ENCODE results near the gene PRR7.

DNA sequence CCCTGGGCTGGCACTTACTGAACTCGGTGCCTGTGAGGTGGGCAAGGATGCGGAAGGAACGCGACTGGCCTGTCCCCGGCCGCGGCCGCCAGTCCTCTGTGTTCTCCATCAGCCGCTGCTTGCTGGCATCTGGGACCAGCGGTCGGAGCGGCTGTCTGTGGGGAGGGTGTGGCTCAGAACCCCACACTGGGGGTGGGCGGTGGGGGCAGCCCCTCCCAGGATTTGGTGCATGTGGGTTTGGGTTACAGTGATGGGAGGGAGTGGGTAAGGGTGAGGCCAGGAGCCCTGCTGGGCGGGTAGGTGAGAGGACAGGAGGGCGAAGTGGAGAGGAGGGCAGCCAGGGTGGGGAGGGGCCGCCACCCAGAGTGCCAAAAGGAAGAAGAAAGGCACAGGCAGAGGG lies 44.4 kb downstream of the PRR7 start:
- TF ChIP-seq TCF12 (IDR thresholded peaks at IDR 0.05), result no peak
- TF ChIP-seq, protein P1, sequence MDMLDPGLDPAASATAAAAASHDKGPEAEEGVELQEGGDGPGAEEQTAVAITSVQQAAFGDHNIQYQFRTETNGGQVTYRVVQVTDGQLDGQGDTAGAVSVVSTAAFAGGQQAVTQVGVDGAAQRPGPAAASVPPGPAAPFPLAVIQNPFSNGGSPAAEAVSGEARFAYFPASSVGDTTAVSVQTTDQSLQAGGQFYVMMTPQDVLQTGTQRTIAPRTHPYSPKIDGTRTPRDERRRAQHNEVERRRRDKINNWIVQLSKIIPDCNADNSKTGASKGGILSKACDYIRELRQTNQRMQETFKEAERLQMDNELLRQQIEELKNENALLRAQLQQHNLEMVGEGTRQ (IDR thresholded peaks at IDR 0.05; ENCODE audit: borderline replicate concordance, low read depth, low read length), result no peak
- TF ChIP-seq, protein P2, sequence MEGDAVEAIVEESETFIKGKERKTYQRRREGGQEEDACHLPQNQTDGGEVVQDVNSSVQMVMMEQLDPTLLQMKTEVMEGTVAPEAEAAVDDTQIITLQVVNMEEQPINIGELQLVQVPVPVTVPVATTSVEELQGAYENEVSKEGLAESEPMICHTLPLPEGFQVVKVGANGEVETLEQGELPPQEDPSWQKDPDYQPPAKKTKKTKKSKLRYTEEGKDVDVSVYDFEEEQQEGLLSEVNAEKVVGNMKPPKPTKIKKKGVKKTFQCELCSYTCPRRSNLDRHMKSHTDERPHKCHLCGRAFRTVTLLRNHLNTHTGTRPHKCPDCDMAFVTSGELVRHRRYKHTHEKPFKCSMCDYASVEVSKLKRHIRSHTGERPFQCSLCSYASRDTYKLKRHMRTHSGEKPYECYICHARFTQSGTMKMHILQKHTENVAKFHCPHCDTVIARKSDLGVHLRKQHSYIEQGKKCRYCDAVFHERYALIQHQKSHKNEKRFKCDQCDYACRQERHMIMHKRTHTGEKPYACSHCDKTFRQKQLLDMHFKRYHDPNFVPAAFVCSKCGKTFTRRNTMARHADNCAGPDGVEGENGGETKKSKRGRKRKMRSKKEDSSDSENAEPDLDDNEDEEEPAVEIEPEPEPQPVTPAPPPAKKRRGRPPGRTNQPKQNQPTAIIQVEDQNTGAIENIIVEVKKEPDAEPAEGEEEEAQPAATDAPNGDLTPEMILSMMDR (IDR thresholded peaks at IDR 0.05), result no peak
- TF ChIP-seq, protein P3, sequence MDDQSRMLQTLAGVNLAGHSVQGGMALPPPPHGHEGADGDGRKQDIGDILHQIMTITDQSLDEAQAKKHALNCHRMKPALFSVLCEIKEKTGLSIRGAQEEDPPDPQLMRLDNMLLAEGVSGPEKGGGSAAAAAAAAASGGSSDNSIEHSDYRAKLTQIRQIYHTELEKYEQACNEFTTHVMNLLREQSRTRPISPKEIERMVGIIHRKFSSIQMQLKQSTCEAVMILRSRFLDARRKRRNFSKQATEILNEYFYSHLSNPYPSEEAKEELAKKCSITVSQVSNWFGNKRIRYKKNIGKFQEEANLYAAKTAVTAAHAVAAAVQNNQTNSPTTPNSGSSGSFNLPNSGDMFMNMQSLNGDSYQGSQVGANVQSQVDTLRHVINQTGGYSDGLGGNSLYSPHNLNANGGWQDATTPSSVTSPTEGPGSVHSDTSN (IDR thresholded peaks at IDR 0.05), result no peak
- TF ChIP-seq TAF1 (IDR thresholded peaks at IDR 0.05; ENCODE audit: borderline replicate concordance, low read depth, low read length), result no peak
- no peak for TF ChIP-seq CHD2 (IDR thresholded peaks at IDR 0.05; ENCODE audit: low read length, partially characterized antibody)
- no peak for TF ChIP-seq EZH2phosphoT487 (IDR thresholded peaks at IDR 0.05; ENCODE audit: borderline replicate concordance, low read depth)
- TF ChIP-seq FOXJ3 (CRISPR knock-in tag; IDR thresholded peaks at IDR 0.05), result no peak
- no peak for TF ChIP-seq POLR2AphosphoS5 (IDR thresholded peaks at IDR 0.05; ENCODE audit: low read depth, low read length)
- no peak for TF ChIP-seq YY1 (IDR thresholded peaks at IDR 0.05; ENCODE audit: low read depth)
- TF ChIP-seq, protein P4, sequence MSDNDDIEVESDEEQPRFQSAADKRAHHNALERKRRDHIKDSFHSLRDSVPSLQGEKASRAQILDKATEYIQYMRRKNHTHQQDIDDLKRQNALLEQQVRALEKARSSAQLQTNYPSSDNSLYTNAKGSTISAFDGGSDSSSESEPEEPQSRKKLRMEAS (IDR thresholded peaks at IDR 0.05; ENCODE audit: low read depth), result no peak
- no peak for TF ChIP-seq REST (IDR thresholded peaks at IDR 0.05; ENCODE audit: low read depth, low read length)

All from SK-N-SH (cell line).